ENCODE data around the gene USH2A.

GRCh38 chr1:215595231-215595630 is 828.0 kb downstream of the USH2A start:
- TF ChIP-seq, protein P1, sequence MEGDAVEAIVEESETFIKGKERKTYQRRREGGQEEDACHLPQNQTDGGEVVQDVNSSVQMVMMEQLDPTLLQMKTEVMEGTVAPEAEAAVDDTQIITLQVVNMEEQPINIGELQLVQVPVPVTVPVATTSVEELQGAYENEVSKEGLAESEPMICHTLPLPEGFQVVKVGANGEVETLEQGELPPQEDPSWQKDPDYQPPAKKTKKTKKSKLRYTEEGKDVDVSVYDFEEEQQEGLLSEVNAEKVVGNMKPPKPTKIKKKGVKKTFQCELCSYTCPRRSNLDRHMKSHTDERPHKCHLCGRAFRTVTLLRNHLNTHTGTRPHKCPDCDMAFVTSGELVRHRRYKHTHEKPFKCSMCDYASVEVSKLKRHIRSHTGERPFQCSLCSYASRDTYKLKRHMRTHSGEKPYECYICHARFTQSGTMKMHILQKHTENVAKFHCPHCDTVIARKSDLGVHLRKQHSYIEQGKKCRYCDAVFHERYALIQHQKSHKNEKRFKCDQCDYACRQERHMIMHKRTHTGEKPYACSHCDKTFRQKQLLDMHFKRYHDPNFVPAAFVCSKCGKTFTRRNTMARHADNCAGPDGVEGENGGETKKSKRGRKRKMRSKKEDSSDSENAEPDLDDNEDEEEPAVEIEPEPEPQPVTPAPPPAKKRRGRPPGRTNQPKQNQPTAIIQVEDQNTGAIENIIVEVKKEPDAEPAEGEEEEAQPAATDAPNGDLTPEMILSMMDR (IDR thresholded peaks at IDR 0.05) = no peak
- no peak for TF ChIP-seq POLR2A (IDR thresholded peaks at IDR 0.05)

All from lower leg skin (tissue), 3 donors.